ENCODE data around the gene ZNF521.

DNA sequence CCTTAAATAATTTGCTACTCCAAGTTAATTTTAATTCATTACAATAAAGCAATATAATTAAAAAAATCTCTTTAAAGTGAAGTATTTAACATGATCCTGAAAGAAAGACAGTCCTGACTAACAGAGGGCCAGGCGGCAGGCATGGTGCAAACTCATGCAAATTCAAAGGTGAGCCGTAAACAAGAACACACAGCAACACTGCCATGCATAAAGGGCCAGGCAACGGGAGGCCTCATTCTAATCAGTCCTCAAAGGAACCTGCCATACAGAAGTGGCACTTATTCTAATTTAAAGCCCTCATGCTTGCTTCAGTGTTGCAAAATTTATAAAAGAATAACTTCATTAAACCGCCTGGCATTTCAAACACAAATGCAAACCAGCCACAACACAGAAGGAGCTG lies 277.0 kb downstream of the ZNF521 start:
- no peak for TF ChIP-seq POLR2A (IDR thresholded peaks at IDR 0.05)
- TF ChIP-seq, protein P1, sequence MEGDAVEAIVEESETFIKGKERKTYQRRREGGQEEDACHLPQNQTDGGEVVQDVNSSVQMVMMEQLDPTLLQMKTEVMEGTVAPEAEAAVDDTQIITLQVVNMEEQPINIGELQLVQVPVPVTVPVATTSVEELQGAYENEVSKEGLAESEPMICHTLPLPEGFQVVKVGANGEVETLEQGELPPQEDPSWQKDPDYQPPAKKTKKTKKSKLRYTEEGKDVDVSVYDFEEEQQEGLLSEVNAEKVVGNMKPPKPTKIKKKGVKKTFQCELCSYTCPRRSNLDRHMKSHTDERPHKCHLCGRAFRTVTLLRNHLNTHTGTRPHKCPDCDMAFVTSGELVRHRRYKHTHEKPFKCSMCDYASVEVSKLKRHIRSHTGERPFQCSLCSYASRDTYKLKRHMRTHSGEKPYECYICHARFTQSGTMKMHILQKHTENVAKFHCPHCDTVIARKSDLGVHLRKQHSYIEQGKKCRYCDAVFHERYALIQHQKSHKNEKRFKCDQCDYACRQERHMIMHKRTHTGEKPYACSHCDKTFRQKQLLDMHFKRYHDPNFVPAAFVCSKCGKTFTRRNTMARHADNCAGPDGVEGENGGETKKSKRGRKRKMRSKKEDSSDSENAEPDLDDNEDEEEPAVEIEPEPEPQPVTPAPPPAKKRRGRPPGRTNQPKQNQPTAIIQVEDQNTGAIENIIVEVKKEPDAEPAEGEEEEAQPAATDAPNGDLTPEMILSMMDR (IDR thresholded peaks at IDR 0.05) = no peak
- no peak for TF ChIP-seq EP300 (IDR thresholded peaks at IDR 0.05)
- no peak for TF ChIP-seq POLR2AphosphoS5 (IDR thresholded peaks at IDR 0.05)
